A549 (cell line): ENCODE measurements around the gene NOS3. TPM values are rescaled to one million over a fixed set of nuclear protein-coding genes. Genes with fewer than 3 reads are reported as not detected.

Experiments
- ATAC-seq, 2 experiments: fragments of 200-7000 bp in 1 of 2; fragments of >200 bp in 1 of 2; cut with Nextera tagmentation in 1 of 2; cut with Tn5 transposase in 1 of 2; 3 replicates each; pipeline versions ENCODE4 v1.8.0 to v1.9.1; 2018 to 2020; ENCODE audit warnings: mild to moderate bottlenecking in 1 of 2, moderate library complexity in 1 of 2
- CTCF ChIA-PET: fragments of 300-600 bp; sonication (Branson Sonifier 250); formaldehyde crosslinking; extraction: SDS; loops from one replicate; lab custom pipeline; 2021; ENCODE audit warnings: antibody characterized with exemption, inconsistent platforms; lab: Yijun Ruan, JAX
- POLR2A ChIA-PET: fragments of 350-600 bp; formaldehyde crosslinking; extraction: SDS; loops from one replicate; lab custom pipeline; 2021; ENCODE audit warnings: antibody characterized with exemption, inconsistent platforms; lab: Yijun Ruan, JAX
- DNase-seq, 2 experiments: peaks; one replicate each; pipeline versions ENCODE4 v3.0.0 to v3.0.0-alpha.2; 2011 to 2016; ENCODE audit warnings: low read depth in 1 of 2, low spot score in 1 of 2
- FAIRE-seq: peaks from 2 replicates; lab custom pipeline; 2011; peaks lifted over from hg19 to GRCh38; lab: Jason Lieb, UNC
- H3K27ac ChIP-seq, 2 experiments: fragments of >200 bp; sonication (Bioruptor Twin); formaldehyde crosslinking; 3 replicates each; pipeline ENCODE4 v1.5.1; 2016 to 2017
- H3K4me1 ChIP-seq: fragments of >200 bp; sonication (Bioruptor Twin); formaldehyde crosslinking; 3 replicates; pipeline ENCODE4 v1.6.1; 2016
- H3K4me2 ChIP-seq: fragments of >200 bp; sonication (Bioruptor Twin); formaldehyde crosslinking; 3 replicates; pipeline ENCODE4 v1.6.1; 2016
- H3K4me3 ChIP-seq: fragments of >200 bp; sonication (Bioruptor Twin); formaldehyde crosslinking; 3 replicates; pipeline ENCODE4 v1.5.1; 2016
- H3K9me3 ChIP-seq: fragments of >200 bp; sonication (Bioruptor Twin); formaldehyde crosslinking; 3 replicates; pipeline ENCODE4 v1.6.1; 2016
- CBX8 ChIP-seq: fragments of 200-600 bp; sonication (generic); IDR thresholded peaks from 2 replicates; pipeline ENCODE4 v1.6.1; 2016
- CHD2 ChIP-seq: fragments of 150-350 bp; IDR thresholded peaks from 2 replicates; pipeline ENCODE4 v1.6.1; 2014; ENCODE audit warnings: low read length; ENCODE audit not compliant: partially characterized antibody
- CHD4 ChIP-seq: fragments of 200-600 bp; sonication (generic); IDR thresholded peaks from 2 replicates; pipeline ENCODE4 v1.6.1; 2016; ENCODE audit warnings: antibody characterized with exemption, mild to moderate bottlenecking, borderline replicate concordance
- CTCF ChIP-seq: fragments of >200 bp; sonication (Bioruptor Twin); formaldehyde crosslinking; IDR thresholded peaks from 3 replicates; pipeline ENCODE4 v1.5.1; 2016
- FOSB ChIP-seq: fragments of 250-450 bp; sonication (Bioruptor Pico); IDR thresholded peaks from 2 replicates; pipeline ENCODE4 v1.5.0; 2020; ENCODE audit warnings: mild to moderate bottlenecking, moderate library complexity
- HES2 ChIP-seq: fragments of >200 bp; sonication (Bioruptor Twin); formaldehyde crosslinking; IDR thresholded peaks from 2 replicates; pipeline ENCODE4 v1.6.1; 2016
- JUN ChIP-seq, 2 experiments: fragments of >200 bp; sonication (Bioruptor Twin); formaldehyde crosslinking; IDR thresholded peaks; 2 replicates in 1 of 2; 3 replicates in 1 of 2; pipeline ENCODE4 v1.6.1; 2016 to 2017
- MAZ ChIP-seq: fragments of 150-350 bp; IDR thresholded peaks from 2 replicates; pipeline ENCODE4 v1.6.1; 2014; ENCODE audit warnings: antibody characterized with exemption, low read depth, low read length, borderline replicate concordance
- PHF8 ChIP-seq: fragments of 200-600 bp; sonication (generic); IDR thresholded peaks from 2 replicates; pipeline ENCODE4 v1.6.1; 2016; ENCODE audit warnings: low read depth, mild to moderate bottlenecking, antibody characterized with exemption, moderate library complexity, borderline replicate concordance
- POLR2A ChIP-seq: IDR thresholded peaks from 2 replicates; pipeline ENCODE4 v1.6.1; 2012; ENCODE audit warnings: mild to moderate bottlenecking, low read length
- POLR2AphosphoS2 ChIP-seq: conservative IDR thresholded peaks from 2 replicates; pipeline ENCODE4 v1.6.1; 2012; ENCODE audit warnings: low read length, improper control_type of control experiment, inconsistent platforms
- RAD21 ChIP-seq, 2 experiments: fragments of >200 bp in 1 of 2; sonication (Bioruptor Twin) in 1 of 2; formaldehyde crosslinking in 1 of 2; IDR thresholded peaks in 1 of 2; conservative IDR thresholded peaks in 1 of 2; 2 replicates in 1 of 2; 3 replicates in 1 of 2; pipeline ENCODE4 v1.6.1; 2012 to 2018; ENCODE audit warnings: inconsistent platforms in 1 of 2
- RNF2 ChIP-seq: fragments of 200-600 bp; sonication (generic); IDR thresholded peaks from 2 replicates; pipeline ENCODE4 v1.6.1; 2016; ENCODE audit warnings: low read depth, mild to moderate bottlenecking, antibody characterized with exemption, moderate library complexity, borderline replicate concordance
- SMC3 ChIP-seq: fragments of >200 bp; sonication (Bioruptor Twin); formaldehyde crosslinking; IDR thresholded peaks from 3 replicates; pipeline ENCODE4 v1.6.1; 2018; ENCODE audit warnings: inconsistent platforms
- TFCP2L1 ChIP-seq: fragments of 250-450 bp; sonication (Bioruptor Pico); IDR thresholded peaks from 2 replicates; pipeline ENCODE4 v1.5.0; 2021; ENCODE audit warnings: mild to moderate bottlenecking
- TP53 ChIP-seq: fragments of 250-450 bp; sonication (Bioruptor Pico); IDR thresholded peaks from 2 replicates; pipeline ENCODE4 v1.5.0; 2021; ENCODE audit warnings: mild to moderate bottlenecking, moderate library complexity
- ZC3H11A ChIP-seq: fragments of 450-650 bp; IDR thresholded peaks from 2 replicates; pipeline ENCODE4 v1.6.1; 2014; ENCODE audit warnings: antibody characterized with exemption, mild to moderate bottlenecking
- ZFP36 ChIP-seq: fragments of 450-650 bp; IDR thresholded peaks from 2 replicates; pipeline ENCODE4 v1.6.1; 2014; ENCODE audit warnings: borderline replicate concordance; ENCODE audit not compliant: partially characterized antibody
- ZSCAN20 ChIP-seq: fragments of 250-450 bp; sonication (Bioruptor Pico); IDR thresholded peaks from 2 replicates; pipeline ENCODE4 v1.8.0; 2022; ENCODE audit warnings: mild to moderate bottlenecking, moderate library complexity
- WGBS: methylation state at CpG from one replicate; pipeline ENCODE4 v1.1.6; 2017; ENCODE audit errors: missing lambda C conversion rate; 5-methylcytosine and 5-hydroxymethylcytosine counted together
- polyA plus RNA-seq, 4 experiments: library from polyadenylated mRNA; depleted of rRNA in 3 of 4; stranded (reverse); fragments of >200 nt; fragmentation: RNase III in 1 of 4; extraction: RNeasy Plus Mini Kit Qiagen cat#74134 plus additional on column Dnase treatment in 1 of 4; gene quantifications; 2 replicates in 3 of 4; 3 replicates in 1 of 4; pipeline ENCODE4 v1.2.3, GENCODE V29; 2011 to 2017

NOS3 gene
- polyA plus RNA-seq, 2 of the 4 experiments (the other 2 are of a cell fraction): 0.52 to 0.71 TPM

- no peak for TF ChIP-seq POLR2A
- TF ChIP-seq CTCF: peak; percentile 62
- peak; percentile 64 to 77 for TF ChIP-seq RAD21 (conservative IDR thresholded peaks at IDR 0.05 in 1 of 2, IDR thresholded peaks at IDR 0.05 in 1 of 2)
- no peak for TF ChIP-seq POLR2AphosphoS2
- no peak for TF ChIP-seq PHF8
- no peak for TF ChIP-seq JUN (IDR thresholded peaks at IDR 0.05)
- TF ChIP-seq CHD2: no peak
These were observed 2.3 kb upstream of the NOS3 start (continued) for GRCh38 chr7:150988230-150989226.

DNA sequence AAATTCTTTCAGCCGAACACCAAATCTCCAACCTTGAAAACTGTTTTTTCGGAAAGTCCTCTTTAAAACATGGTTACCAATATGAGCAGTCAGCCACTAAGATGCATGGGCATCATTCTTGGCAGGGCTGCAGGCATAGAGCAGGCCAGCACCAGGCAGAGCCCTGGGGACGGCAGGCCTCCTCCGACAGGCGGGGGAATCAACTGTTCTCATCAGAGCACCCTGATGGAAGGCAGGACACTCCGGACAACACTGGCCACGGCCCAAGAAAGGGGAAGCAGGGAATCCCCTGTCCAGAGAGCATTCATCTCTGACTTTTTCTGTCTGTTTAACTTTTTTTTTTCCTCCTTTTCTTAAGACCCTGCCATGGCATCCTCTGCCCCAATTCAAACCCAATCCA is 1.4 kb upstream of the NOS3 start:
- no peak overlapping the region for H3K4me3 ChIP-seq
- no peak overlapping the region for H3K27ac ChIP-seq
- no peak overlapping the region for H3K4me2 ChIP-seq
- H3K4me1 ChIP-seq: no peaks in the 10 kb centered on the region
- ATAC-seq (no peak), FAIRE-seq (no peak), DNase-seq (no peak)
- H3K9me3 ChIP-seq: peaks cover 25% of the 10 kb centered on the region
- CTCF ChIA-PET: interaction anchor here (1.2 to 3.9 kb wide), 5 partner anchors 9 to 91 kb away, joined by 3 to 27 read pairs (median 7); no protein-coding TSS in a partner anchor
- TF ChIP-seq TFCP2L1 (CRISPR knock-in tag) (no peak), HES2 (no peak), CHD4 (no peak), RAD21 (conservative IDR thresholded peaks at IDR 0.05 in 1 of 2, IDR thresholded peaks at IDR 0.05 in 1 of 2) (no peak), PHF8 (no peak), MAZ (no peak), RNF2 (no peak)
- 47% methylated on average over 7 of the region's 7 CpGs for WGBS
- POLR2A ChIA-PET: no interaction called here

- Histone ChIP-seq H3K27ac (no peak overlapping the region), H3K9me3 (peaks cover 25% of the 10 kb centered on the region), H3K4me3 (no peak overlapping the region), H3K4me2 (no peak overlapping the region), H3K4me1 (no peaks in the 10 kb centered on the region)
- POLR2A ChIA-PET: interaction anchor here (0.6 kb wide), 1 partner anchor 1520 kb away, joined by 5 read pairs; no protein-coding TSS in a partner anchor
- FAIRE-seq: no peak
- ATAC-seq: no peak
- 48% methylated on average over 5 of the region's 6 CpGs for WGBS
- CTCF ChIA-PET: interaction anchor here (1.0 to 5.8 kb wide), 8 partner anchors 9 to 119 kb away, joined by 3 to 39 read pairs (median 8); no protein-coding TSS in a partner anchor
- TF ChIP-seq TP53 (CRISPR knock-in tag) (no peak), PHF8 (no peak), FOSB (CRISPR knock-in tag) (no peak), ZC3H11A (no peak), ZFP36 (no peak), SMC3 (no peak), CBX8 (no peak), ZSCAN20 (CRISPR knock-in tag) (no peak)
- DNase-seq: no peak
These were observed 1.3 kb downstream of the NOS3 start for GRCh38 chr7:150992051-150992640.
